Measurements from ENCODE around the gene CDSN.

DNA sequence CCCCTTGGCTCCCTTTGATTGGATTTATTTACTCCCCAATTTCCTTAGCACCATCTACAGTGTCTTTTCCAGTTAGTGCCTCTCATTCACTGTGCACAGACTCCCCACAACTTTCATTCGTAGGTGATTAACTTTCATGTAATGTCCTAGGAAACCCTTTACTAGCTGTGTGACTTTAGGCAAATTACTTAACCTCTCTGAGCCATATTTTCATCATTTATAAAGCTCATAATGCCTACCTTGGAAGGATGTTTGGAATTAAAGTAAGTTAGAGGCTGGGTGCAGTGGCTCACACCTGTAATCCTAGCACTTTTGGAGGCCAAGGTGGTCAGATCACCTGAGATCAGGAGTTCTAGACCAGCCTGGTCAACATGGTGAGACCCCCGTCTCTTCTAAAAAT, 28.0 kb downstream of the CDSN start:
- TF ChIP-seq, protein P1, sequence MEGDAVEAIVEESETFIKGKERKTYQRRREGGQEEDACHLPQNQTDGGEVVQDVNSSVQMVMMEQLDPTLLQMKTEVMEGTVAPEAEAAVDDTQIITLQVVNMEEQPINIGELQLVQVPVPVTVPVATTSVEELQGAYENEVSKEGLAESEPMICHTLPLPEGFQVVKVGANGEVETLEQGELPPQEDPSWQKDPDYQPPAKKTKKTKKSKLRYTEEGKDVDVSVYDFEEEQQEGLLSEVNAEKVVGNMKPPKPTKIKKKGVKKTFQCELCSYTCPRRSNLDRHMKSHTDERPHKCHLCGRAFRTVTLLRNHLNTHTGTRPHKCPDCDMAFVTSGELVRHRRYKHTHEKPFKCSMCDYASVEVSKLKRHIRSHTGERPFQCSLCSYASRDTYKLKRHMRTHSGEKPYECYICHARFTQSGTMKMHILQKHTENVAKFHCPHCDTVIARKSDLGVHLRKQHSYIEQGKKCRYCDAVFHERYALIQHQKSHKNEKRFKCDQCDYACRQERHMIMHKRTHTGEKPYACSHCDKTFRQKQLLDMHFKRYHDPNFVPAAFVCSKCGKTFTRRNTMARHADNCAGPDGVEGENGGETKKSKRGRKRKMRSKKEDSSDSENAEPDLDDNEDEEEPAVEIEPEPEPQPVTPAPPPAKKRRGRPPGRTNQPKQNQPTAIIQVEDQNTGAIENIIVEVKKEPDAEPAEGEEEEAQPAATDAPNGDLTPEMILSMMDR (IDR thresholded peaks at IDR 0.05): no peak
- TF ChIP-seq POLR2A (IDR thresholded peaks at IDR 0.05): no peak
